ENCODE measurements around the gene HIP1.
"Not testable (repeated sequence)": the region's sequence is repeated elsewhere in the genome, so short reads cannot be mapped to it uniquely, and the experiment has no call there.

The HIP1 gene

DNA sequence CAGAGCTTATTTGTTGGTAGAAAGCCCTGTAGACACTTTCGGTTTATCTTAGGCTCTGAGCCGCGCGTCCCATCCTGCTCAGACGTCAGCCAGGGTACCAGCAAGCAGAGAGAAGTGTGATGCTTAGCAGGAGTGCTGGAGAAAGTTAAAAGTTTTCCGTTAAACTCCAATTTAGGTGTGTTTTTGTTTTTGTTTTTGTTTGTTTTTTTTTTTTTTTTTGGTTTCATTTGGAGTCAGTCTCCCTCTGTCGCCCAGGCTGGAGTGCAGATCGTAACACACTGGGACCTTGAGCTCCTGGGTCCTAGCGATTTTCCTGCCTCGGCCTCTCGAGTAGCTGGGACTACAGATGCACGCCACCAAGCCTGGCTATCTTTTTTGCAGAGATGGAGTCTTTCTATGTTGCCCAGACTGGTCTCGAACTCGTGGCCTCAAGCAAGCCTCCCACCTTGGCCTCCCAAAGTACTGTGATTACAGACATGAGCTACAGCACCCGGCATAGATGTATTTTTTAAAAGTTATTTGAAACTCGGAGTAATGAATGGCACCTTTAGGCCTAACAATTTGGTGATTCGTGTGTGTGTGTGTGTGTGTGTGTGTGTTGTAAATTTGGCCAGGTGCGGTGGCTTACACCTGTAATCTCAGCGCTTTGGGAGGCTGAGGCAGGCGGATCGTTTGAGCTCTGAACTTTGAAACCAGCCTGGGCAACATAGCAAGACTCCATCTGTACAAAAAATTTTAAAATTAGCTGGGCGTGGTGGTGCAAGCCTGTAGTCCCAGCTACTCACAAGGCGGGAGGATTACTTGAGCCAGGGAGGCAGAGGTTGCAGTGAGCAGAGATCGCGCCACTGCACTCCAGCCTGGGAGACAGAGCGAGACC lies 1.3 kb upstream of the HIP1 start:
- DNase-seq (ENCODE audit: low read depth in 2 of 2), result no peak

DNA sequence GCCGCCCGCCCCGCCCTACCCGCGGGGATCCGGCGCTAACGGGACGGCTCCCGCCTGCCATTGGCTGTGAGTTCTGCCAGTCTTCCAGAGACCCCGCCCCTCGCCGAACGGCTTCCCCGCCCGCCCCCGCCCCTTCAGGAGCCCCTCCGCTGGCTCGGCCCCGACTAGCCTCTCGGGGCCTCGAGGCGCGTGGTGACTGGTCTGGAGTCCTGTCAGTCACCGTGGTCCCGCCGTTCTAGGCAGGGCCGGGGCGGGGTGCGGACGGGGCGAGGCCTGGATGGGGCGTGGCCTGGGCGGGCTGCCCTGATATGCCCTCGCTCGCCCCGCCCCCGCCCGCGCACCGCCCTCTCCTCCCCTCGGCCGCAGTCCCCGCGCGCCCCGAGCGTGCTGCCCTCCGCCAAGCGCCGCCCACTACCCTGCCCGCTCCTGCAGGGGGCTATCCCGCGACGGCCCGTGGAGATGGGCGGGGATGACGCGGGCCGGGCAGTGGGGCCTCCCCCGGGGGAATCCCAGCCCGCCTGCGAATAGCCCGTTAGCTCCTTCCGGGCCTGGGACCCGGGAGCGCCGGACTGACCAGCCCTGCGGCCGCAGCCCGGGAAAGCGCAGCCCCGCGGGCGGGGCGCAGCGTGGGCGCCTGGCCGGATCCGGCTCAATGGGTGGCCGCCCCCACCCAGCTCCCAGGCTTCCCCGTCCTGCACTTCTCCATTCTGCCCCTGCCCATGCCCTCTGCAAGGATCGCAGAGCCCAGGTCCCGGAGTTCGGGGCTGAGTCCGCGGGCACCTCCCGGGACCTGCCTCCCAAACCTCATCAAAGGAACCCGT lies 444 bp upstream of the HIP1 start:
- DNase-seq (ENCODE audit: low read depth in 2 of 2), result peak; percentile 99 to 100

DNA sequence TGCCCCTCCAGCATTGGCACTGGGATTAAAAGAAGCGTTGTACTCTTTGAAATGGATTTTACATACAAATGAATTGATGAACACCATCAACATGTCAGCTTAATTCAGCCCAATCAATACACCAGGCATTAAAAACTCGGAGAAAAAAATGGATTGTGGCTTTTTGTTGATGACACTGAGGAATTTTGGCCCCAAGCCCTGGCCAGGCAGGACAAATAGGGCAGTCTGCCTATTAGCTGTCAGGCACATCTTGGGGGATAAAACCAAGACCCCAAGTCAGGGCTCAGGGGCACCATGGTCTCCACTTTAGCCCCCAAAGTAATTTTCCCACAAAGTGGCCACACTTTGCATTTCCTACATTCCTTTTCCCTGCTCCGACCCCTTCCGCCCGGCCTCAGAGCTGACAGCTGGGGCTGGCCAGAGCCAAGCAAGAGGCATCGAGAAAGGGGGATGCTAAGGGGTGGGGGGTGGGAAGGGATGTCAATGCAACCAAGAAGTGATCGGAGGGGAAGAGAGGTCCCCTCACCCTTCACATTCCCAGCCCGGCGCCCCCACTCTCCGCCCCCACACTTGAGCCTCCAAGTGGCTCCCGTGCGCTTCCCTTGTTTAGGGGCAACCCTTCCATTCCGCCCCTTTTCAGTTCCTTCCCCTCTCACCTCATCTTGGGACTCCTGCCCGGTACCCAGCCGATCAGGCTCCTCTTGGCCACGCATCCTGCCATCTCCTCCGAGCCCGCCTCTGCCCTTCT lies 711 bp downstream of the HIP1 start:
- no peak for DNase-seq (ENCODE audit: low read depth in 2 of 2)

DNA sequence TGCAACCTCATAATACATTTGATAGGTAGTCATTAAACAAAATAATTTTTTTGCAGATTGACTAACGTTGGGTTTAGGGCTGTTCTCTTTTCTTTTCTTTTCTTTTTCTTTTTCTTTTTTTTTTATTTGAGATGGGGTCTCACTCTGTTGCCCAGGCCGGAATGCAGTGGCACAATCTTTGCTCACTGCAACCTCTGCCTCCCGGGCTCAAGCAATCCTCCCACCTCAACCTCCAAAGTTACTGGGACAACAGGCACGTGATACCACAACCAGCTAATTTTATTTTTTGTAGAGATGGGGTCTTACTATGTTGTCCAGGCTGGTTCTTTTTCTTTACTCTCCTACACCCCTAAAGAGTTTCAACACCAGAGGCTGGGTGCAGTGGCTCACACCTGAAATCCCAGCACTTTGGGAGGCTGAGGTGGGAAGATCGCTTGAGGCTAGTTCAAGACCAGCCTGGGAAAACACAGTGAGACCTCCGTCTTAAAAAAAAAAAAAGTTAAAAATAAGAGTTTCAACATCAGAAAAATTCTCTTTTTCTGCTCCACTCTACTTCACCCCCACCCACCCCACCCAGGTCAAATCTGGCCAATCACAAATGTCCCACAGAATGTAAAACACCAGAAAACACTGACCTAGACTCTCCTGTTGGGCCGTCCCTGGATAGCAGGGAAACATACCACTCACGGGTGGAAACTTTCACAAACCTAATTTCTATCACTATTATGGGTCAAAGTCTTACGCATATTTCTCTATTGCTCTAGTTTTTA lies 3.0 kb downstream of the HIP1 start:
- no peak for DNase-seq (ENCODE audit: low read depth in 2 of 2)

DNA sequence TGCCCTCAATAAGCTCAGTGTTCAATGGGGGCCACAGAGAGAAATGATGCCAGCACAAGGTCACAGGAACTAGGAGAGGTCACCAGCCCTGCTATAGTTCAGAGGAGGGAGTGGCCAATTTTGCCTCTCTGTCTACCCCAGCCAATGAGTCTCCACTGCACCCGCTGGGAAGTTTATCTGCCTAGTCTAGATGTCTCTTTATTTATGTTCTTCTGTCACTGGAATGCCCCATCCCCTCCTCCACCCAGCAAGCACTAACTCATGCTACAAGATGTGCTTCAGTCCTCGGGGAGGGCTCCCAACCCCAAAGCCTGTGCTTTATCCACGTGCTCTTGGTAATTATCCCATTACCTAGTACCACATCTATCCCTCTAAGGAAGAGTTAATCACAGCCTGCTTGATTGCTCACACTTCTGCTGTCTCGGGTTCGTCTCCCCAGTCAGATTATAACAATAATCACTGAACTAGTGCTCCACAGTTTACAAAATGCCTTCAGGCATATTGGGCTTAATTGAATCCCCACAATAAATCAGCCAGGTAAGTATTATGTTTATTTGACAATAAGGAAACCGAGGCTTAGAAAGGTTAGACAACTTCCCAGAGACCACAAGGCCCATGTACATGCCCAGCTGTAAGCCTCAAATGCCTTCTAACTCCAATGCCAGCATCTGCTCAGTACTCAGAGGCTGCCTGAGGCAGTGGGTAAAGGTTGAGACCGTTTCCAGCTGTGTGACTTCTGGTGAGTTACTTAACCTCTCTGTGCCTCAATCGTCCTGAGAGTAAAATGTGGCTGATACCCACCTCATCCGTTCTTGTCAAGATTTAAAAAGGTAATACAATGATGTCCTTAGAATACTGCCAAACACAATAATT lies 3.9 kb downstream of the HIP1 start:
- no peak for DNase-seq (ENCODE audit: low read depth in 2 of 2)

DNA sequence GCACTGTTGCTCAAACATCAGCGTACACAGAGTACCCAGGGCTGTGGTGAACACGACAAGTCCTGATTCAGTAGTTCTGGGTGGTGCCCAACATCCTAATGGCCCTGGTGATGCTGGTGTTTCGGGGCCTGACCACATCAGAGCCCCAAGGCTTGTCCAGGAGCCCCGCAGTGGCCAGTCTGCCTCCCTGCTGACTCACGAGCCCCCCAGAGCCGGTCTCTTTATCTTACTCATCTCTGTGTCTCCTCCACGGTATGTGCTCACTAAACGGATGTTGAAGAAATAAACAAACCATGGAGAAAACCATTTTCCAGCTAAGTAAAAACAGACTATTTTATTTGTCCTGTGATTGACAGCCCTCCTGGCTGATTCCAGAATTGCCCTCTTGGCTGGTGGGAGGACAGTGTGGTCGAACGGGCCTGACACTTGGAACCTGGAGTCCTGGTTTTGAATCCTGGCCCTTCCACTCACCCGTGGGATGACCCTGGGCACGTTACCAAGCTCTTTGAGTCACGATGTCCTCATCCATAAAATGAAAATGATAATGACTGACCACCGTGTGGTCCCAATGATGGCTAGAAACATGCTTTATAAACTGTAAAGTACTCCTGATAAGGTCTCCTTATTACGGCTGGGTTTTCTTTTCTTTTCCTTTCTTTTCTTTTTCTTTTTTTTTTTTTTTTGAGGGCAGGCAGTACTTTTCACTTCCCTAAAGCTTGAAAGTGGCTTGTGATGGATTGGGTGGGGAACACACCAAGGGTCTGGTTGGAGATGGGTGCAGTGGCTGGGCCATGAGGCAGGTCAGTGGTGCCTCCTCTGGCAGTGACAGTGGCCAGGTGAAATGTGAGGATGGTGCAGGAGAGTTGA lies 5.7 kb downstream of the HIP1 start:
- DNase-seq (ENCODE audit: low read depth in 2 of 2), result no peak

DNA sequence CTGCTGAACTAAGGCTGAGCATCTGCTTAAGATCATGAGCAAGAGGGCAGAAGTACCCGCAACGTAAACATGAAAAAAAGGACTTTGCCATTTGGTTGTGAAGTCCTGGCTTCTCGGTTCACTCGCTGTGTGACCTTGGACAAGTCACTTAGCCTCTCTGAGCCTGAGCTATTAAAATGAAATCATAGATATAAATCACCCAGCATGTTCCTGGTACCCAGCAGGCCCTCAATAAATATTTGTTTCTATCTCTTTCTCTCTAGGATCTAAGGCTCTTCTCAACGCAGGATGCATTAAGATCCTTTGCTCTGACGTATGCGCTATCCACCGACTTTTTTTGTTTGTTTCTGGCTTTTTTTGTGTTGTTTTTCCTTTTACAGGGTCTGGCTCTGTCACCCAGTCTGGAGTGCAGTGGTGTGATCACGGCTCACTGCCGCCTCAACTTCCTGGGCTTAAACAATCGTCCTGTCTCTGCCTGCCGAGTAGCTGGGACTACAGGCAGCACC lies 6.7 kb downstream of the HIP1 start:
- no peak for DNase-seq (ENCODE audit: low read depth in 2 of 2)

DNA sequence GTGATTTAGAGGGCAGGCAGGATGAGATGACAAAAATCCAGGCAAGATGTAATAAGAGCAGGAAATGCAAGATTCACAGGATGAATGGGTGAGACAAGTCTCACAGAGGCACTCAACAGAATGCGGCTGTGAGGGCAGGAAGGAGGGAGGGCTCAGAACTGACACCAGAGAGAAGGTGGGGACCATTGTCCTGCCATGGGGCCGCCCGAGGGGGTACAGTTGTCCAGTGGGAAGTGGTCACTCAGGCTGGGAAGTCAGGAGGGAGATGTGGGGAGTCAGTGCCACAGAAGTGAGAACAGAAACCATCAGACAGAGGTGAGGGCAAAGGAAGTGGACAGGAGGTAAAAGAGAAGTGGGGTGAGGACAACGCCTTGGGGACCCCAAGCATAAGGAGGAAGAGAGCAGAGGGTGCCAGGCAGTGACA lies 8.9 kb downstream of the HIP1 start:
- DNase-seq (ENCODE audit: low read depth in 2 of 2), result no peak

DNA sequence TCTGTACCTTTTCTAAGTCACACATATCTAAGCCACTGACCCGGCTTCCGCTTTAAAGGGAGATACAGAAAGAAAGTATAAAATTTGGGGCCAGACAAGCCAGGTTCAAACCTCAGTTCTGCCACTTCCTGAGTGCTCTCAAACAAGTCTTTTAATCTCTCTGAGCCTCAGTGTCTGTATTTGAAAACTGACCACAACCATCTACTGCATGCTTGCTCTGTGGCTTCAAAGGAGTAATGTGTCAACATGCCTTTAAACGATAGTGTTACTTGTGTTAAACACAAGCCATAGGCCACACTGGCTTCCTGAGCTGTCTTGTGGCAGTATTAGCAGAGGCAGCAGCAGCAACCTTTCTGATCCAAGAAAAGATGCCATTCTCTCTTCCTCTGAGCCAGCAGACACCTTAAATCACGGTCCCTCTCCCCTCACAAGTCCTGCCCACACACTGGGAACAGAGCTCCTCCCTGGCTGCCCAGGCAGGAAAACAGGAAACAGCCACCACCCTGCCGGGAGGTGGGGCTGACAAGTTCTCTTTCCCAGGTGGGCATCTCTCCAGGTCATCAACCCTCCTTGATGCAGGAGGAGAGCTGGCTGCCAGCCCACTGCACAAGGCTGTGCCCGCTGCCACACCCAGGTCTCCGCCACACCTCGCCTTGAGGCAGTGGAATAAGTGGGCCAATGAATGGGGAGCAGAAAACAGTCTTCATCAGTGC lies 10.7 kb downstream of the HIP1 start:
- no peak for DNase-seq (ENCODE audit: low read depth in 2 of 2)

DNA sequence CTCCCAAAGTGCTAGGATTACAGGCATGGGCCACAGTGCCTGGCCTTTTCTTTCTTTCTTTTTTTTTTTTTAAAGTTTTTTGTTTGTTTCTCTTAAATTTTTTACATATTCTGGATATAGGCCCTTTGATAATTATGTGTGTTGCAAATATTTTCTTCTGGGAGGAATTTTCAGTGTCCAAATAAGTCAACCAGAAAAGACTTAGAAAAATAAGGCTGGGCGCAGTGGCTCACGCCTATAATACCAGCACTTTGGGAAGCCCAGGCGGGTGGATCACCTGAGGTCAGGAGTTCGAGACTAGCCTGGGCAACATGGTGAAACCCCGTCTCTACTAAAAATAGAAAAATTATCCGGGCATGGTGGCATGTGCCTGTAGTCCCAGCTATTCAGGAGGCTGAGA lies 11.4 kb downstream of the HIP1 start:
- not testable (repeated sequence) for DNase-seq (ENCODE audit: low read depth in 2 of 2)

DNA sequence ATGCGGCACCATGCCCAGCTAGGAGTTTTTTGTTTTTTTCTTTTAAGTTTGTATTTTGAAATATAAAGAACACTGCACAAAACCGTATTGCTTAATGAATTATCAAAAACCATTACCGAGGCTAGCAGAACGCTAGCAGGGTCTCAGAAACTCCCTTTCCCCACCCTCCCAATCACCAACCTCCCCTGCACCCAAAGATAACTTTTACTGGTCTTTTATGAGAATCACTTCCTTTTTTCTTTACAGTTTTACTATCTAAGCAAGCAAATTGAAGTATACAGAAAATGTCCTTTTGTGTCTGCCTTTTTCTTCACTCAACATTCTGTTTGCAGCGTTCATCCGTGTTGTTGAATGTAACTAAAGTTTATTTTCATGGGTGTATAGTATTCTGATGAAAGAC lies 13.4 kb downstream of the HIP1 start:
- no peak for DNase-seq (ENCODE audit: low read depth in 2 of 2)

DNA sequence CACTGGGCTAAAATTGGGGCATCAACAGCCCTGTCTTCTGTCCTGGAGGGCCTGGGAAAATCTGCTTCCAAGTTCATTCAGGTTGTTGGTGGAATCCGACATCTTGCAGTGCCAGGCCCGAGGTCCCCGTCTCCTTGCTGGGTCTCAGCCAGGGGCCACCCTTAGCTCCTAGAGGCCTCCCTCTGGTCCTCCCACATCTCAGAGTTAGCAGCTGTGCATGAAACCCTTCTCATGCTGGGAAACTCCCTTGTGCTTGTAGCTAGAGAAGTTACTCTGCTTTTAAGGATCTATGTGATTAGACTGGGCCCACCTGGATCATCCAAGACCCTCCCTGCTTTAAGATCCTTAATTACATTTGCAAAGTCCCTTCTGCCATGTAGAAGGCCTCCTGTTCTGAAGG lies 15.3 kb downstream of the HIP1 start:
- no peak for DNase-seq (ENCODE audit: low read depth in 2 of 2)

DNA sequence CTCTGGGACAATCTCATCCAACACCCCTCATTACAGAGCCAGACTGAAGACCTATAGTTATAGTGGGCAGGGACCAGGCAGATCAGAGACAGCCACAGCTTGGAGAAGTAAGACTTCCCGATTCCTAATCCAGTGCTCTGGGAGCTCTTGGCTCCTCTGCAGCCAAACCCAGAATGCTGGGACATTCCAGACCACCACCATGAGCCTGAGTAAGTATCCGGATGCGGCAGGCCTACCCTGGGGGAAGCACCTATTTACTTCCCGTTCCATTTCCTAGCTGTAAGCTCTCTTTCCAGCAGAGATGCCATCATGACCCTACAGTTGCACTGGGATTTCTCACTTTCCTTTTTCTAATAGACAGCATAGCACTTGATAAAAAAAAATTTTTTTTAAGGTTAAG lies 16.4 kb downstream of the HIP1 start:
- DNase-seq (ENCODE audit: low read depth in 2 of 2), result no peak

DNA sequence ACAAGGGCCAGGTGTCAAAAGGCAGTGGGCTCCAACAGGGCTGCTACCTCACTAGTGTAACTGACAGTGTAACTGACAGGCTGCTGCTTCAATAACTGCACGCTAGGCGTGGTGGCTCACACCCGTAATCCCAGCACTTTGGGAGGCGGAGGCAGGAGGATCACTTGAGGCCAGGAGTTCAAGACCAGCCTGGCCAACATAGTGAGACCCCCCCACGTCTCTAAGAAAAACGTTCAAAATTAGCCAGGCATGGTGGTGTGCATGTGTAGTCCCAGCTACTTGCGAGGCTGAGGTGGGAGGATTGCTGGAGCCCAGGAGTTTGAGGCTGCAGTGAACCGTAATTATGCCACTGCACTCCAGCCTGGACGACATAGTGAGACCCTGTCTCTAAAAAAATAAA lies 16.8 kb downstream of the HIP1 start:
- not testable (repeated sequence) for DNase-seq (ENCODE audit: low read depth in 2 of 2)

DNA sequence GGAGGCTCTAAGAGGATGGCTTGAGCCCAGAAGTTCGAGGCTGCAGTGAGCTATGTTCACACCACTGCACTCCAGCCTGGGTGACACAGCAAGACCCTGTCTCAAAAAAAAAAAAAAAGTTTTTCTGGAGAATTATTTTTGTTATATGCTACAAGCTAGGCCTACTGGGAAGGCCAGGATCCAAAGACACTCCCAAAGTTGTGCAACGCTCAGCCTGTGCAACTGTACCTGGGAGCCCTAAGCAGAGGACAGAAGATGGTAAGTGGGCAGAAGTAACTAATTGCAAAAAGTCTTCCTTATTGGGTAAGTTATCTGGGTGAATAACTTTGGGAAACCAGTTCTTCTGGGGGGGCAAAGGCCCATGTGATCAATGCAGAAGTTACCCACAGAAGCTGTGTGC lies 17.3 kb downstream of the HIP1 start:
- no peak for DNase-seq (ENCODE audit: low read depth in 2 of 2)

DNA sequence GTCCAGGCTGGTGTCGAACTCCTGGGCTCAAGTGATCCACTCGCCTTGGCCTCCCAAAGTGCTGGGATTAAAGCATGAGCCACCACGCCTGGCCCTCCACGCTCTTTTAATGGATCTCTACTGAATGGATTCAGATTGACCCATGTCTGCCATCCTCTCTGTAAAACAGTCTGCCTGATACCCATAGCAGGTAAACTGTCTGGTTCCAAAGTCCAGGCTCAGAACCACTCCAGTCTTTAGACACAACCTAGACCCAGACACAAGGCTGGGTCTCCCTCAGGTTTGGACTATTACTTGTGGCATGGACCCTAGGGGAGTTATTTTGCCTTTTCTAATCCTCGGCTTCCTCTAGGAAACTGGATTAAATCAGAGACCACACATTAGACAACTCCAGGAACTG lies 19.1 kb downstream of the HIP1 start:
- no peak for DNase-seq (ENCODE audit: low read depth in 2 of 2)

DNA sequence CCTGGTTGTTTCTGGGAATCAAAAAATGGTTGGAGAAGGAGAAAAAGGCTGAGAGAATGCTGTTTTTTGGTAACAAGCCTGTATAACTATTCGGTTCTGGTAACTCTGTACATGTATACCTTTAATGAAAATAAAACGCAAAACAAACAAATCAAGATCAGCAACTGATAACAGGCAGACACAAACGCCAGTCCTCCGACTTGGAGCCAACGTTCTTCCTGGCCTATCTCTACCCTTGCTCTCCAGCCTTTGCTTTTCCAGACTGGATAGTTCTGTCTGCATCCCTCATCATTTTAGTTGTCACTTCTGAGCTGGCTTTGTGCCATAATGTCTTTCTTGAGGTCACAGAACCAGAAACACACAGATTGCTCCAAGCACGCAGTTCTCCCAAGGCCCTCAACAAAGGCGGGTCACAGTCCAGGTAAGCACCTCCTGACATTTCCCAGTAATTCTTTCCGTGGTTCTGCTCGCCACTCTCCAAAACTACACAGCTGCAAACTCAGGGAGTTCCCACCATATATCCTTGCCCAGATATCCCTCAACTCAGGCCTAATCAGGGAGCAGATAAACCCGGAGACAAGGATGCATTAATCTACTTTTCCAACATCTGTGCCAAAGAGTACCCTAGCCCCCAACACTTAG lies 20.2 kb downstream of the HIP1 start:
- DNase-seq (ENCODE audit: low read depth in 2 of 2), result no peak

DNA sequence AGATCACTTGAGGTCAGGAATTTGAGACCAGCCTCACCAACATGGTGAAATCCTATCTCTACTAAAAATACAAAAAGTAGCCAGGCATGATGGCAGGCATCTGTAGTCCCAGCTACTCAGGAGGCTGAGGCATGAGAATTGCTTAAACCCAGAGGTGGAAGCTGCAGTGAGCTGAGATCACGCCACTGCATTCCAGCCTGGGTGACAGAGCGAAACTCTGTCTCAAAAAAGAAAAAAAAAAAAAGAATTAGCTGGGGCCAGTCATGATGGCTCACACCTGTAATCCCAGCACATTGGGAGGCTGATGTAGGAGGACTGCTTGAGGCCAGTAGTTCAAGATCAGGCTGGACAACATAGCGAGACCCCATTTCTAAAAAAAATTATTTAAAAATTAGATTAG lies 21.0 kb downstream of the HIP1 start:
- not testable (repeated sequence) for DNase-seq (ENCODE audit: low read depth in 2 of 2)
